Measurements from ENCODE around the gene NACC2. TPM values are rescaled to one million over a fixed set of nuclear protein-coding genes. Genes with fewer than 3 reads are reported as not detected.

The NACC2 gene
- total and polyA plus RNA-seq, 2 experiments from 2014 or later: 3.8 to 20.8 TPM

GRCh38 chr9:136079211-136079915 is 15.7 kb downstream of the NACC2 start:
- ATAC-seq (no peak), DNase-seq (ENCODE audit: low spot score) (no peak)
- no peak overlapping the region for H3K4me3 ChIP-seq
- H3K4me1 ChIP-seq (ENCODE audit: insufficient read depth): no peaks in the 10 kb centered on the region
- no peaks in the 10 kb centered on the region for H3K36me3 Mint-ChIP-seq (ENCODE audit: low read depth)
- no peak overlapping the region for H2AFZ ChIP-seq
- no peaks in the 10 kb centered on the region for H3K27me3 ChIP-seq (ENCODE audit: insufficient read depth)
- no peaks in the 10 kb centered on the region for H3K9me3 Mint-ChIP-seq
- TF ChIP-seq CTCF (conservative IDR thresholded peaks at IDR 0.05; ENCODE audit: low read depth in 2 of 2) (0 out of 4 replicates have a peak, but pooled peaks of 1 of the 2 experiments have one; percentile 5), NANOG (IDR thresholded peaks at IDR 0.05; ENCODE audit: borderline replicate concordance) (no peak)
- H3K4me2 ChIP-seq: no peak overlapping the region
- no peaks in the 10 kb centered on the region for H3K36me3 ChIP-seq (ENCODE audit: insufficient read depth)
- H3K4me1 Mint-ChIP-seq: peaks cover 13% of the 10 kb centered on the region; the same call in 2 of the 3 replicates
- H3F3A ChIP-seq (replicated peaks; ENCODE audit: low read depth): no peaks in the 10 kb centered on the region
- no peak overlapping the region for H3K4me3 Mint-ChIP-seq
- no peaks in the 10 kb centered on the region for H3K79me2 ChIP-seq (replicated peaks; ENCODE audit: insufficient read depth)
- H3K27ac ChIP-seq (ENCODE audit: low read depth): no peak overlapping the region
- H3K27ac Mint-ChIP-seq: peak overlapping the region; percentile 86
- no peaks in the 10 kb centered on the region for H3K9me2 ChIP-seq (ENCODE audit: insufficient read depth)
- H4K20me1 ChIP-seq (replicated peaks; ENCODE audit: insufficient read depth): no peaks in the 10 kb centered on the region
- peaks cover 13% of the 10 kb centered on the region for H3K27me3 Mint-ChIP-seq (ENCODE audit: insufficient read depth, low read depth, poor library complexity)

- H2AFZ ChIP-seq: no peak overlapping the region
- no peak for DNase-seq (ENCODE audit: low spot score)
- Mint-ChIP-seq H3K27ac (no peak overlapping the region), H3K9me3 (no peaks in the 10 kb centered on the region), H3K4me3 (no peak overlapping the region), H3K4me1 (peaks cover 13% of the 10 kb centered on the region; the same call in 2 of the 3 replicates), H3K27me3 (ENCODE audit: insufficient read depth, low read depth, poor library complexity) (peaks cover 13% of the 10 kb centered on the region), H3K36me3 (ENCODE audit: low read depth) (no peaks in the 10 kb centered on the region)
- H3K36me3 ChIP-seq (ENCODE audit: insufficient read depth): no peaks in the 10 kb centered on the region
- no peaks in the 10 kb centered on the region for H3K79me2 ChIP-seq (replicated peaks; ENCODE audit: insufficient read depth)
- no peaks in the 10 kb centered on the region for H3F3A ChIP-seq (replicated peaks; ENCODE audit: low read depth)
- no peaks in the 10 kb centered on the region for H3K4me1 ChIP-seq (ENCODE audit: insufficient read depth)
- no peaks in the 10 kb centered on the region for H3K27me3 ChIP-seq (ENCODE audit: insufficient read depth)
- no peak overlapping the region for H3K4me3 ChIP-seq
- no peak overlapping the region for H3K27ac ChIP-seq (ENCODE audit: low read depth)
- ATAC-seq: no peak
- no peaks in the 10 kb centered on the region for H4K20me1 ChIP-seq (replicated peaks; ENCODE audit: insufficient read depth)
- H3K9me2 ChIP-seq (ENCODE audit: insufficient read depth): no peaks in the 10 kb centered on the region
- no peak overlapping the region for H3K4me2 ChIP-seq
- TF ChIP-seq REST (IDR thresholded peaks at IDR 0.05; ENCODE audit: unreplicated experiment): no peak
- no peak for TF ChIP-seq ZNF462 (CRISPR knock-in tag; IDR thresholded peaks at IDR 0.05)
- TF ChIP-seq CREB1 (CRISPR knock-in tag; IDR thresholded peaks at IDR 0.05; ENCODE audit: low read depth): no peak
- no peak for TF ChIP-seq ETS1 (IDR thresholded peaks at IDR 0.05)
- TF ChIP-seq EZH2phosphoT487 (IDR thresholded peaks at IDR 0.05; ENCODE audit: unreplicated experiment): no peak
- no peak for TF ChIP-seq ZNF114 (CRISPR knock-in tag; IDR thresholded peaks at IDR 0.05)
These were observed 16.5 kb downstream of the NACC2 start for GRCh38 chr9:136078498-136079011.
